RKO (cell line): Measurements from ENCODE around the gene NME8.
A peak's percentile ranks its signal among the peaks of the same experiment; 100 is the strongest.
"Not testable (repeated sequence)": the region's sequence is repeated elsewhere in the genome, so short reads cannot be mapped to it uniquely, and the experiment has no call there.

ENCODE experiments used
- DNase-seq: peaks from one replicate; pipeline ENCODE4 v3.0.0-alpha.2; 2016; ENCODE audit warnings: low spot score

Gene NME8, protein sequence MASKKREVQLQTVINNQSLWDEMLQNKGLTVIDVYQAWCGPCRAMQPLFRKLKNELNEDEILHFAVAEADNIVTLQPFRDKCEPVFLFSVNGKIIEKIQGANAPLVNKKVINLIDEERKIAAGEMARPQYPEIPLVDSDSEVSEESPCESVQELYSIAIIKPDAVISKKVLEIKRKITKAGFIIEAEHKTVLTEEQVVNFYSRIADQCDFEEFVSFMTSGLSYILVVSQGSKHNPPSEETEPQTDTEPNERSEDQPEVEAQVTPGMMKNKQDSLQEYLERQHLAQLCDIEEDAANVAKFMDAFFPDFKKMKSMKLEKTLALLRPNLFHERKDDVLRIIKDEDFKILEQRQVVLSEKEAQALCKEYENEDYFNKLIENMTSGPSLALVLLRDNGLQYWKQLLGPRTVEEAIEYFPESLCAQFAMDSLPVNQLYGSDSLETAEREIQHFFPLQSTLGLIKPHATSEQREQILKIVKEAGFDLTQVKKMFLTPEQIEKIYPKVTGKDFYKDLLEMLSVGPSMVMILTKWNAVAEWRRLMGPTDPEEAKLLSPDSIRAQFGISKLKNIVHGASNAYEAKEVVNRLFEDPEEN

DNA sequence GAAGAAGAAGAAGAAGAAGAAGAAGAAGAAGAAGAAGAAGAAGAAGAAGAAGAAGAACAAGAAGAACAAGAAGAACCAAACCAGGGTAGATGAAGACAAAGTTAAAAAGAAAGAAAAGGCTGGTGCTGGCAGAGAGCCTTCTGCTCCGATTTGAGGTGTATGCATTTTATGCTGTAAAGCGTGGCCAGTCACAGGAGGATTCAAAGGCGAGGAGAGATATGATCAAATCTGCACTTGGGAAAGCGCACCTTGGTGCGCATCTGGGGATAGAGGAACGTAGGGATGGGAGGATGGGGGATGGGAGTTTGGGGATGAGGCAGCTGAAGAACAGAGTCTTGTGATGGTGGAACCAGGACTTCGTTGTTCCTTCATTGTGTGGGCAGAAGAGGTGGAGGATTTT, at the start of gene NME8:
NME8 (plus strand) TSS at position 301 of the 400 bp plus-strand sequence. CDS start 1,670 bp downstream, outside the sequence.
- no peak for DNase-seq

DNA sequence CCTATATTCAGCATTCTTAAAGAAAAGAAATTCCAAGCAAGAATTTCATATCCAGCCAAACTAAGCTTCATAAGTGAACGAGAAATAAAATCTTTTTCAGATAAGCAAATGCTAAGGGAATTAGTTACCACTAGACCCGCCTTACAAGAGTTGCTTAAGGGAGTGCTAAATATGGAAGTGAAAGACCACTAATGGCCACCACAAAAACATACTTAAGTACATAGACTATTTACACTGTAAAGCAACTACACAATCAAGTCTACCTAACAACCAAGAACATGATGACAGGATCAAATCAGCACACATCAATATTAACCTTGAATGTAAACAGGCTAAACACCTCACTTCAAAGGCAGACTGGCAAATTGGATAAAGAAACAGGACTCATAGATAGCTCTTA, 42.2 kb upstream of the NME8 start:
- no peak for DNase-seq

DNA sequence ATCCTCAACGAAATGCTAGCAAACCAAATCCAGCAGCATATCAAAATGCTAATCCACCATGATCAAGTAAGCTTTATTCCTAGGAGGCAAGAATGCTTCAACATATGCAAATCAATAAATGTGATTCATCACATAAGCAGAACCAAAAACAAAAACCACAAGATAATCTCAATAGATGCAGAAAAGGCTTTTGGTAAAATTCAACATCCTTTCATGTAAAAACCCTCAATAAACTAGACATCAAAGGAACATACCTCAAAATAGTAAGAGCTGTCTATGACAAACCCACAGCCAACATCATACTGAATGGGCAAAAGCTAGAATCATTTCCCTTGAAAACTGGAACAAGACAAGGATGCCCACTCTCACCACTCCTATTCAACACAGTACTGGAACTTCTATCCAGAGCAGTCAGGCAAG, 36.2 kb upstream of the NME8 start:
- not testable (repeated sequence) for DNase-seq

DNA sequence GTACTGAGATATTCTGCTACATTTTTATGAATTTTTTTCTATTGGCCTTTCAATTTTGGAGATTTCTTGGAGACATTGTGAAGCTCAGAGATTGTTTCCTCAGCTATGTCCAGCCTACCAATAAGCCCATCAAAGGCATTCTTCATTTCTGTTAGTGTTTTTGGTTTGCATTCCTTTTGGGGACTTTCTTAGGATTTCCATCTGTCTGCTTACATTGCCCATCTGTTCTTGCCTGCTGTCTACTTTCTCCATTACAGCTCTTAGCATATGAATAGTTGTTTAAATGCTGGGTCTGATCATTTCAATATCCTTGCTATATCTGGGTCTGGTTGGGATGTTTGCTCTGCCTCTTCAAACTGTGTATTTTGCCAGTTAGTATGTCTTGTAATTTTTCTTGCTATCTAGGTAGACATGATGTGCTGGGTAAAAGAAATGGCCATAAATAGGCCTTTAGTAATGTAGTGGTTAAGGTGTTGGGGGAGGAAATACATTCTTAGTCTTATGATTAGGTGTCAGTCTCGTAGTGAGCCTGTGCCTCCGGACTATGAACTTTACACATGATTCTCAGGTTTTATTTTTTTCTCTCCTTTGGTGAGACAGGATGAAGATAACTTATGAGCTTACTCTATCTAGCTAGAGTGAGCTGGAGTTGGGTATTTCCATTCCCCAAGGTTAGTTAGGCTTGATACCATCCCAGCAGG, 32.6 kb upstream of the NME8 start:
- no peak for DNase-seq

DNA sequence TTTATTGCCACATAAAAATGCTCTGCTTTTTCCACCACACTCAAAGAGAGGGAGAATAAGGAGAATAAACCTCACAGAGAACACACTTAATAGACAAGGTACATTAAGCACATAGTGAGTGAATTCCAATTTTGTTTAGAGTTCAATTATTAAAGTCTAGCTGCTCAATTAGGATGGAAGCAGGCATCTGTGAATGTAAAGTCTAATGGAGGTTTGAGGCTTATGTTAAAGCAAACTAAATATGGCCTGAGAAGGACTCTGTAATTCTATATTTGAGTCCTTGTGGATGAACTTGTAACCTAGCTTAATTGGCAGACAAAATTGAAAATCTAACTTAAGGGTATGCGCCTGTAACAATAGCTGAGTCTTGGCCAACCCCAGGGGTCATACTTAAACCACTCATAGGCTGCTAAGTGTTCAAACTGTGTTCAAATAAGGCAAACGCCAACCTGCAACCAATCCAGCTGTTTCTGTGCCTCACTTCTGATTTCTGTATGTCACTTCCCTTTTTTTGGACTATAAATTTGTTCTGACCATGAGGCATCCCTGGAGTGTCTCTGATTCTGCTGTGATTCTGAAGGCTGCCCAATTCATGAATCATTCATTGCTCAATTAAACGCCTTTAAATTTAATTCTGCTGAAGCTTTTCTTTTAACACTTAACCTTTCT, 31.3 kb upstream of the NME8 start:
- no peak for DNase-seq

DNA sequence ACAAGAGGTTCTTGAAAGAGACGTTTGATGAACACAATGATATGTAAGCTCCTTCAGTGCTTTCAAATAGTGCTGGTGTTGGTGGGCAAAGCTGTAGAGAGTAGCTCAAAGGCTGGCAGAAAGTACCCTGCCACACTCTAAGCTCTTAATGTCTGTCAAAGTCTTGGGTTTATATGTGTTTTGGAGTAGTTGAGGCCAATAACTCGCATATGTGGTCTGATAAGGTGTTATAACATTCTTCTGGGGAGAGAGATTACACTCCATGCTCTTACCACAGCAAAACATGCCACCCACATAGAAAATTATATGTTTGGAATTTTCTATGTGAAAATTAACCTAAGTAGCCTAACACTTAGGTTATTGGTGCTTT, 30.8 kb upstream of the NME8 start:
- no peak for DNase-seq

DNA sequence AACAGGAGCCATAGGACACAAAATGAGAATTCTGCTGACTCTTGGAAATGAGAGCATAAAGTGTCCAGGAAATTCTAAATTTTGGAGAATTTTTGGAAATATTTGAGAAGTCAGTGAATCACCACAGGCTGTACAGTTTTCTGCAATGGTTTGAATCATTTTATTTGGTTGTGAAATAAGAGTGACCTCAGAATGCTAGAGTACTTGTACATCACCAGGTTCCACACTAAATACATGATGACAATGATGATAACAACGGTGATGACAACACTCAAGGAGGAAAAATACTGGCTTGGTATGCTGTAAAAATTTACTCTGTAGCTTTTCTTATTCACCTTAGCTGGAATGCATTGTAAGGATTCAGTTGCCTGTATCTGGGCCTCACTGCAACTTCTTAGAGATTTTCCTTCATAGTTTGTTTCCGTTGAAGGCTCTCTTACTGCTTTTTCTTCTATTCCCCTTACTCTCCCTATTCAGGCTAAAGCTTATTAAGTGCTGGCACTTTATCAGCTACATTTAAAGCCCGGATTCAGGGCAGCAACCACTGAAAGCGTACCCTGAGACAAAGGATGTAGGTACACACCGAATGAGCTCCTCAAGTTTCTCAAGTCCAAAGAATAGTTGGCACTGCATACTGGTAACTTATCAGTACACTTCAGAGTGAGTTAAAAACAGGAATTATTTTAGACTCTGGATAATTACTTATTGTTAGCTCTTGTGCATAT, 30.2 kb upstream of the NME8 start:
- no peak for DNase-seq

DNA sequence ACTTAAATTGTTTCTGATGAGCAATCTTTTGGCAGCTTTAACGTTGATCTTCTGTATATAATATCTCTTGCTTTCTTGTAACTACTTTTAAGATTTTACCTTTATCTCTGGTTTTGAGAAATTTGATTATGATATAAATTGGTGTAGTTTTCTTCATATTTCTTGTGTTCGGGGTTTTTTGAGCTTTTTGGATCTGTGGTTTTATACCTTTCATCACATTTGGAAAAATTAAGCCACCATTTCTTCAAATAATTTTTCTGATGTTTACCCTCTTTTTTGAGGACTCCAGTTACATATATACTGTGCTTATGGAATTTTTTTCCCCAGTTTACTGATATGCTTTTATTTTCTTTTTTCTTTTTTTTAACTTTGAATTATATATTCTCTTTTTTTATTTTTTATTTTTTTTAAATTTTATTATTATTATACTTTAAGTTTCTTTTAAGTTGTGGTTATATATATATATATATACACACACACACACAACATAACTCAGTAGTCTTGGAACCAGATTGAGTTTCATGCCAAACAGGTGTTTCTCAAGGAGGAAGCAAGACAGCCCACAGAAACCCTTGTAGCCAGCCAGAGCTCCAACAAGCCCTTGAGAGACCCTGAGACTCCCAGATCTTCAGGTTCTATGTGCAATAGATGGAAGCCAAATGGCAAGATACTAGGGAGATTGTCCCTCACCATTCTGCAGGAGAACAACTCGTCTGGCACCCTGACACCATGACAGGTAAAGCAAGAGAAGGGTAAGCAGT, 27.5 kb upstream of the NME8 start:
- no peak for DNase-seq

DNA sequence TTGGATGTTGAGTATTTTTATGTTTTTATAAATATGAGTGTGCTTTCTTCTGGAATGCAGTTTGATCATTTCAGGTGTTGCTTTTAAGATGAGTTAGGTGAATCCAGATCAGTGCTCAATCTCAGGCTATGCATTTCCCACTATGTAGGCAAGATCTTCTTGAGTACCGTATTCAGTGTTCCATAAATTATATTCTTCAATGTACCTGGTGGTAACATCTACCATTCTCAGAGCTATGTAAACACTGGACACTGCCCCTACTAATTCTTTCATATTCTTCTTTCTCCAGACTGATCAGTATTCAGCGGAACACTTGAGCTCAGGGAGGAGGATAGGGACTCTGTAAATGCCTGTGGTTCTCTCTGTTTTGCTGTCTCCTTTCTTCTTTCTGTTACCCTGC, 25.5 kb upstream of the NME8 start:
- no peak for DNase-seq

DNA sequence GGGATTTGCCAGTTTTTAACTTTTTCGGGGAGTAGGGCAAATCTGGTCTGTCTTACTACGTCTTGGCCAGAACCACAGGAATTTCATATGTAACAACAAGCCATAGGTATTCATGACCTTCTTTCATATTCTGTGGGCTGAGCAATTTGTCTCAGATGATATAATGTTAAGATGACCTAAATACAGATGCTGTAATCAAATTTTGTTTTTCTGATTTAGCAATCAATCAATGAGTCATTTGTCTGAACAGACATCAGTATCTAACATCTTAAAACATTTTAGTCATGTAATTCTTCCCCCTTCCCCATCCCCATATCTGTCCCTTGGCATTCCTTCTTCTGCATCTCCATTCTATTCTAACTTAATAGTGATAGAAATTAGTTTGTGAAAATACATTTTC, 24.8 kb upstream of the NME8 start:
- no peak for DNase-seq

DNA sequence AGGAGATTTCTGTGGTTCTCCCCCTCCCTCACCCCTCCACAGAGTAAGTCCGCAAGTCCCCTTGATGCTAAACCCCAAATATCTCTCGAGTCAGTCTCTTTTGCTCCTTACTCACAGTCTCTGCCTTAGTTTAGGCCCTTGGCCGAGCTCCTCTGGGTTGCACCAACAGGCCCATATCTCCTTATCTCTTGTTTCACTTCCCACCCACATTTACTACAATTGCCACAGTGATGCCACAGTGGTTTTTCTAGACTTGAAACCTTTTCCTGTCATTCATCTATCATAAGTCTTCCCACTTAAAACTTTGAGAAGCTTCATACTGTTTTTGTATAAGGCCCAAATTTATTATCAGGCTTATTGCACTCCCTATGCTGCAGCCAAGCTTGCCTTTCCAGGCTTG, 23.4 kb upstream of the NME8 start:
- no peak for DNase-seq

DNA sequence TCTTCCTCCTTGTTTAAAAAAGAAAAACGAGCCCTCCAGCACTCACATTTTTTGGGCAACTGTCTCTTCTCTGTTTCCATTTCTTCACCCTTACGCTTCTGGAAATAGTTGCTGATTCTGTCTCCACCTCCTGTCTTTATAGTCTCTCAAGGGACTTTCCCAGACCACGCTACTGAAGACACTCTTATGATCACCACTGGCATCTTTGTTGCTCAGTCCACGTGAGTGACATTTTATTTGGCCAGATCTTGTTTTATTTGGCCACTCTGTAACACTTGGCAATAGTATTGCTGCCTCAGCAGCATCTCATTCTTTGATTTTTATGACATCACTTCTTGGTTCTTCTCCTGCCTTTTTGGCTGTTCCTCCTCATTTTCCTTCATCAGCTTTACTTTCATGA, 21.6 kb upstream of the NME8 start:
- no peak for DNase-seq

DNA sequence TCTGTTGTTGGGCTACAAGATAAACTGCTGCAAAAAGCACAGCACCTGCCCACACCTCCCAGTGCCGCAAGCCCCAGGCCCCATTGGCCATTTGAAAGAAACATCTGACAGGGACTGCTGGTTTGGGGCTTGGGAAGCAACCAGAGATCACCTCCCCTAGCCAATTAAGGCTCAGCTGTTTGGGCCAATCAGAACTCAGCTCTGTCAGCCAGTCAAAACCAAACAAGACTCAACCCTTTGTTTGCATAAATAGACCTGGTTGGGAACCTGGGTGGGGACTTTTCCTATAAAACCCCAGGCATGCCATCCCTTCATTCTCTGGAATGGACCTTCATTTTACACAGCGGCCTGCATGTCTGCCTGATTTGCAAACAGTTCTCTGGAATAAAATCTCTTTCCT, 17.2 kb upstream of the NME8 start:
- no peak for DNase-seq

DNA sequence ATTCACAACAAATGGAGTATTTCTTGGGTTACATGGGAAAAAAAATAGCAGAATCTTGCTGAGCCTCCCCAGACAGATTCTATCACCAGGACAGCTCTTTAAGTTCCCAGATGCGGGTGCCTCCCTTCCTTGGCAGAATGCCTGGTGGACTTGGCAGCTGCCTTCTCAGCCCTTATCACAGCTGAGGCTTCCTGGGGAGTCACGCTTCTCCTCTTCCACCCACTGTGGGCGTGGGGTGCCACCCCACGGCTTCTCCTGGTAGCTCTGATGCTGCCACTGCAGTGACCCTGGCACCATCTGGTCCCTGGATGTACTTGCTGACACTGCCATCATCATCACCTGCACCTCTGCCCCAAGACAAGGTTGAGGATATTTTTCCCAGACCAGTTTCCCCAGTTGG, 16.2 kb upstream of the NME8 start:
- DNase-seq: peak; percentile 9

DNA sequence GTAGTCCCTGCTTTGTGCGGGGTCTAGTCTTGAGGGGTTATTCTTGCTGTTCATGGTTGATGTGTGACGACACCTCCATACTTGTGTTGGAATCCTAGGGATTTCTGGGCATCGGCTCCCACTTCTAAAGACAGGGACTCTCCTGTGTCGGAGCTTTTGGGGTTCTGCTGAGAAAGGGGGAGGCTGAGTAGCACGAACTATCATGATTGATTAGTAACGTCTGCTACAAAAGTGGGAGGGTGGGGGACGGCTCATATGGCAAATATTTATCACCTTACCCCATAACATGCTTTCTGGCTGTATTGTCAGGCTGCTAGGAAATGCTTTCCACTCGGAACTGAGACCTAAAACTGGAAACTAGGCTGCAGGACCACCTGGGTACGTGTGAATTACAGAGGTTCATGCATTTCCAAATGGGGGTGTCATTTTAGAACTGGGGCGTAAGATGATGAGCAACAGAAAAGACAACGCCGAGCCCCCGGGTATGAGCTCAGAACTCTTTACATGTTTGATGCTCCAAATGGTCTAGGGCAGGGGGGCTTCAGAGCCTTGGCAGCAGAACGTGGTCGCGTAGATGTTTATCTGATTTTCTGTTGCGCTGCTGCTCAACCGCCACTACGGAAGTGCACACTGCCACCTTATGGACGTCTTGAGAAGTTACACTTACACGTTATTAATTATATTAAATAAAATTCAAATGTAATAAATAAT, 15.1 kb upstream of the NME8 start:
- peak; percentile 69 for DNase-seq

DNA sequence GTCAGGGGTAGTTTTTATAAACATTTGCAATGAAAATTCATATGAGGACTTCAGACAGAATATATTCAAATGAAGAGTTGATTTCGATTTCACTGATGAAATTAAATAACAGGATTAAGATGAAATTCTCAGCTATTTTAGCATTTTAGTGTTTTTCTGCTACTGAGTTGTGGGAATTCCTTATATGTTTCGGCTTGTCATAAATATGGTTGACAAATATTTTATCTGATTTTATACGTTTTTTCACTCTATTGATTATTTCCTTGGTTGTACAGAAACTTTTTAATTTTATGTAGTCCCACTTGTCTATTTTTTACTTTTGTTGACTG, 14.6 kb upstream of the NME8 start:
- no peak for DNase-seq

DNA sequence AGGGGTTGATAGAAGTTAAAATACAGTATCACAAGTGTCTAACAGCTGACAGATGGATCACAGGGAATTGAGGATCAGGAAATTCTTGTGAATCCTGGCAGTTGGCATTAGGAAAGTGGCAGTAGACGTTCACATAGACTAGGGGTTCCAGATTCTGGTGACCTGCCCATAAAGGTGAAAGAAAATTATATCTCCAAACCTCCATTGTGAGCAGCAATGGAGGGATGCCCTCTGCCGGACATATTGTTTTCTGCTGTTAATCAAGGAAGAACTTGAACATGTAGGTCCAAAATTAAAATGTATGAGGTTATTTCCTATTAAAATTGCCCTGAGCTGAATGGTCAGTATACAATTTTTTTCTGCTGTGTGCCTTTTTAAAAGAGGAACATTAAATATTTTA, 5.1 kb downstream of the NME8 start:
- DNase-seq: peak; percentile 28

DNA sequence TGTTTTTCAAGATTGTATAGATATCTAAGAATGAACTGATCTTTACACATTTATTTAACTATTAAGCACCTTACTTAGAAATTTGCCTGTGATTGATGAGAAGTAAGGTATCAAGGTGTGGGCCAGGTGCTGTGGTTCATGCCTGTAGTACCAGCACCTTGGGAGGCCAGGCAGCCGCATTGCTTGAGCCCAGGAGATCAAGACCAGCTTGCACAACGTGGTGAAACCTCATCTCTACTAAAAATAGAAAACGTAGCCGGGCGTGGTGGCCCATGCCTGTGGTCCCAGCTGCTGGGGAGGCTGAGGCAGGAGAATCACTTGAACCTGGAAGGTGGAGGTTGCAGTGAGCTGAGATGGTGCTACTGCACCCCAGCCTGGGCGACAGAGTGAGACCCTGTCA, 33.7 kb downstream of the NME8 start:
- no peak for DNase-seq

DNA sequence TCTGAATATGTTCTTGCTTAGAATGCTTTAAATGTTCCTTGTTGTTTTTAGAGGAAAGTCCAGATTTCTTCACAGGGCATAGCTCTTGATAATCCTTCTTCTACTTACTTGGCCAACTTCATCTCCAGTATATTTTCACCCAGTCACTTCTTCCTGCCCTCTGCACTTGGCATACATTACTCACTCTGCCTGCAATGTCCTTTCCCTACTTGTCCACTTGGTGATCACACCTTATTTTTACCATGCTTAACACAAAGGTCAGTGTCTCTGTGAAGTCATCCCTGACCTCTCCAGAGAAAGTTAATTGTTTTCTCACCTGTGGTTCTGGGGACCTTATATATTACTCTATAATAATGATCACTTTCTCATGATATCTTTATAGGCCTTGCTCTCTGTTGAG, 45.0 kb downstream of the NME8 start:
- DNase-seq: peak; percentile 3

DNA sequence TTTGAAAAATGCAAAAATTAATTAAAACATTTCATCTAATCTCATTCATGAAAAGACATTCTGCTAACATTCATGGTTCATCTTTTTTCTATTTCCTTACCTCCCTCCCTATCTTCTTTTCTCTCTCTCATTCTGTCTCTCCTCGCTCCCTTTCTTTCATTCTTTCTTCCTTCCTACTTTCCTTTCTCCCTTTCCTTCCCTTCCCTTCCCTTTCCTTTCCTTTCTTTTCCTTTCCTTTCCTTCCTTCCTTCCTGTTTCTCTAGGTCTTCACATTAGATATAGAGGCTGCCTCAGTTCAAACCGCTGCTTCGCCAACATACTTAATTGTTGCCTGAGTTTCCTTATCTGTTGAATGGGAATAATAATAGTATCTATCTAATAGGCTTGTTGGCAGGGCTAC, 46.3 kb downstream of the NME8 start:
- DNase-seq: no peak

DNA sequence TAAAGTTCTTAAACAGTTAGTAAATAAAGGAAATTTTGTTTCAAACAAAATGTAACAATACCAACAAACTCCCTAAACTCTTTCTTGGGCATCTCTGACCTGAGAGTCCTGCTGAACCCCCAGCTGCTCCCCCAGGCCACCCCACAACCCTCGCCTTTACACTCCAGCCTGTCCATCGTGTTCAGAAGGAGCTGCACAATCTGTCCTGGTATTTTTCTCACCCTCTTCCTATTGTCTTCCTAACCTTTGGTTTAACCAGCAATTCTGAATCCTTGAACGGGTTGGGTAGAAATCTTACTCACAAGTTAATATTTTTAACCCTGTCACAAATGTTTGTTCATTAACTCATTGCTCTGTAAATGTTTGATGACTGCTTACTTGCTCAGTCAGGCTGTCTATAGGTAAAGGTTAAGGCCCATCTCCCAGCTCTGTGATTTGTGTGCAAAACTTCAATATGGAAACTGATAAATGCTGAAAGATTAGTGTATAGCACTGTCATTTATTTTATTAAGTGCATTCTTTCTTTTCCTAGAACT, 51.4 kb downstream of the NME8 start:
- no peak for DNase-seq
